Measurements from ENCODE around the gene LYPD6B.

LYPD6B gene

DNA sequence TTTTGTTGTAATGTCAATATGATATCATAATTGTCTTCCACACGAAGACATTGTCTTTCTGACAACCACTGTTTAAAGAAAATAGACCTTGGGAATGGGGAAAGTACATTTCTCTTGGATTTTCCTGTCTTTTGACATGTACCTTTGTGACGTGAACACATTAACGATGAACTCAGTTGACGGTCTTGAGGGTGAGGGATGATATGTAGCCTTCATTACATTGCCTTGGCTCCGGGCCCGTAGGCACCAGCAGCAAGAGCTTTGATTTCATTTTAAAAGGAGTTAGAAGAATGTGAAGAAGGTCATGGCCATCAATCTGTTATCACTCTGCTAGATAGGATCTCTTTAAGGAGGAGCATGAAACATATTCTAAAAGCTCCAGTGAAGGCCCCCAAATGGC is 80.9 kb downstream of the LYPD6B start:
- H3K27ac ChIP-seq, result no peak overlapping the region
- TF ChIP-seq, protein P1, sequence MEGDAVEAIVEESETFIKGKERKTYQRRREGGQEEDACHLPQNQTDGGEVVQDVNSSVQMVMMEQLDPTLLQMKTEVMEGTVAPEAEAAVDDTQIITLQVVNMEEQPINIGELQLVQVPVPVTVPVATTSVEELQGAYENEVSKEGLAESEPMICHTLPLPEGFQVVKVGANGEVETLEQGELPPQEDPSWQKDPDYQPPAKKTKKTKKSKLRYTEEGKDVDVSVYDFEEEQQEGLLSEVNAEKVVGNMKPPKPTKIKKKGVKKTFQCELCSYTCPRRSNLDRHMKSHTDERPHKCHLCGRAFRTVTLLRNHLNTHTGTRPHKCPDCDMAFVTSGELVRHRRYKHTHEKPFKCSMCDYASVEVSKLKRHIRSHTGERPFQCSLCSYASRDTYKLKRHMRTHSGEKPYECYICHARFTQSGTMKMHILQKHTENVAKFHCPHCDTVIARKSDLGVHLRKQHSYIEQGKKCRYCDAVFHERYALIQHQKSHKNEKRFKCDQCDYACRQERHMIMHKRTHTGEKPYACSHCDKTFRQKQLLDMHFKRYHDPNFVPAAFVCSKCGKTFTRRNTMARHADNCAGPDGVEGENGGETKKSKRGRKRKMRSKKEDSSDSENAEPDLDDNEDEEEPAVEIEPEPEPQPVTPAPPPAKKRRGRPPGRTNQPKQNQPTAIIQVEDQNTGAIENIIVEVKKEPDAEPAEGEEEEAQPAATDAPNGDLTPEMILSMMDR (conservative IDR thresholded peaks at IDR 0.05), result no peak
- no peak for TF ChIP-seq ZFX (IDR thresholded peaks at IDR 0.05)

DNA sequence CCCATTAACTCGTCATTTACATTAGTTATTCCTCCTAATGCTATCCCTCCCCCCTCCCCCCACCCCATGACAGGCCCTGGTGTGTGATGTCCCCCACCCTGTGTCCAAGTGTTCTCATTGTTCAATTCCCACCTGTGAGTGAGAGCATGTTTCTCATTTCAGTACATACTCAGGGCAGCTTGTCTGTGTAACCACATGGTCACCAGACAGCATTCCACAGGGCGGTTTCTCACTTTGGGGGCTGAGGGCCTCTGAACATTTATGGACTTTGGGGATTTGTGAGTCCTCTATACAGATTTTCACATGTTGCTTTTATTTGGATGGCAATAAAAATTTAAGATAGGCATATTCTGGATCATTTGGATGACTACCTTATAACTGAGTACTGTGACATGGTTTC is 84.0 kb downstream of the LYPD6B start:
- TF ChIP-seq, protein P1 (conservative IDR thresholded peaks at IDR 0.05), result no peak
- TF ChIP-seq ZFX (IDR thresholded peaks at IDR 0.05), result no peak
- no peak overlapping the region for H3K27ac ChIP-seq

DNA sequence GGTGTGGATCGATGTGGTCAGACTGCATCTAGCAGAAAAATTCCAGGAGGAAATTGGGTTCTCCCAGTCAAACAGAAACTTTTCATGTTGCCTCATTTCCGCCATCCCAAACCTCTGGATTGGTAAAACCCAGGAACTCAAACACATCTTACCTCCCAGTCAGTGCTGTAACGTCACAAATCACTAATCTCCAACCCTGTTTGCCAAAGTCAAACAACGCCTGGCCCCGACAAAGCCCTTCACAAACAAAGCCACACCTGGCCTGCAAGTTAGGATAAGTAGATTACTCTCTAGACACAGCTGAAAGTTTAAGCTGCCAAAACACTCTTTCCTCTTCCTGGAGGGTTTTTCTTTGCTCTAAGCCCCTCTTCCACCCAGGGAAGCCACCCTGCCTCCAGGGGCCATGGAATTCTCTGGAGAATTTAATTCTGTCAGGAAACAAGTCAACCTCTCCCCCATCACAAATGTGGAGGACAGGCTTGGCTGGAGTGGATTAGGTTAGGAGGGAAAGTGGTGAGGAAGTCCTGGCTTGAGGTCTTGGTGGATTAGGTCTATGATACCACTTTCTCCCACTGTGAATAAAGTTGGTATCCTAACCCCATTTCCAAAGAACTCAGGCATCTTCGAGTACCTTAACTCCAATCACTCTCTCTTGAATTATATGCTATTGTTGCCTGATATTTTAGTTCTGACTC is 86.7 kb downstream of the LYPD6B start:
- no peak overlapping the region for H3K27ac ChIP-seq
- TF ChIP-seq, protein P1 (conservative IDR thresholded peaks at IDR 0.05), result no peak
- TF ChIP-seq ZFX (IDR thresholded peaks at IDR 0.05), result no peak

DNA sequence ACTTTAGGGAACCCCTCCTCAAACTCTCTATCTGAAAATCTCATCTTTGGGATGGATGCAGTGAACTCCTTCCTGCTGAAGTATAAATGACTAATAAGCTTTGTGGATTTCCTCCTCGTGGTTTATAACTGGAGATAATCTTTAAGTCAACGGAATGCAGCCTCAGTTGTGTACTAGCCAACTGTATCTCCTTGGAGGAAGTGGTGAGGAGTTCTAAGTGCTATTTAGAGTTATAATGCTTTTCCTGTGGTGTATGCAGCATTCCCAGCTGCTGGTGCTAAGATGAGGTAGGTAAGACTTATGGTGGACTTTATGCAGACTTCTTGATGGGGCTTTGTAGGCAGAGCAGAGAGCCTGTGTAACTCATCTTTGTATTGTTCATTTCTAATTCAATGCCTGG is 90.9 kb downstream of the LYPD6B start:
- H3K27ac ChIP-seq, result no peak overlapping the region
- TF ChIP-seq ZFX (IDR thresholded peaks at IDR 0.05), result no peak
- TF ChIP-seq, protein P1 (conservative IDR thresholded peaks at IDR 0.05), result no peak

DNA sequence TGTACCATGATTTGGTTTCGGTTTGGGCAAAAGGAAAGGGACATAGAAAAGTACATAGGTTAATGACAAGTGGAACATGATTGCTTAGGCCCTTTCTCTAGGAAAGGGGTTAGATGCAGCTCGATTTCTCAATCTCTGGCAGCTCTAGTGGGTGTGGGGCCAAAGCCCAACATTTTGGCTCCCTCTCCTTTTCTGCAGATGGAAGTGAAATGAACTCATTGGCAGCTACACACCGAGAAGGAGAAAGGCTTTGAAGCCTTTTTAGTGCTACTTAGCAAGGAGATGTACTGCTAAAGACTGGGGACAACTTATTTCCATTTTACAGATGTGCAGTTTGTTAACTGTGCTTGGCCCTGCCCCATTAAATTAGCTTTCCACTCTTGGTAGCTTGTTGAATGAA is 93.8 kb downstream of the LYPD6B start:
- TF ChIP-seq, protein P1 (conservative IDR thresholded peaks at IDR 0.05), result no peak
- TF ChIP-seq ZFX (IDR thresholded peaks at IDR 0.05), result no peak

DNA sequence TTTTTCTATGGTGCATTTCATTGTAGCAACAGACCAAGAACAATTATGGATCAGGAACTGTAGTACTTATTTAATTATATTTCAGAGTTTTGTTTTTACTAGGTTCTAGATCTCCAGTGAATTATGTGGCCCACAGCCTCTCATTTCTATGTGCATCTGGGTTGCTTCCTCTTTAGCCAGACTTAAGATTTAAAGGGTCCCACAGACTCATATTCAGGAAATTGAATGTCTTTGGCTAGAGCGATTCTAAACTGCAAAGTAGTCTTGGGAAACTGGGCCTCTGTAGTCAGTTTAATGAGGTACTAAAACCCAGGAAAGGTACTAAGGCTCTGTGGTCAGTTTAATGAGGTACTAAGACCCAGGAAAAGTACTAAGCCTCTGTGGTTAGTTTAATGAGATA is 94.4 kb downstream of the LYPD6B start:
- H3K27ac ChIP-seq, result no peak overlapping the region
- TF ChIP-seq, protein P1 (conservative IDR thresholded peaks at IDR 0.05), result no peak
- TF ChIP-seq ZFX (IDR thresholded peaks at IDR 0.05), result no peak

More for the DNA sequence above, 93.8 kb downstream of the LYPD6B start:
- H3K27ac ChIP-seq, result no peak overlapping the region

DNA sequence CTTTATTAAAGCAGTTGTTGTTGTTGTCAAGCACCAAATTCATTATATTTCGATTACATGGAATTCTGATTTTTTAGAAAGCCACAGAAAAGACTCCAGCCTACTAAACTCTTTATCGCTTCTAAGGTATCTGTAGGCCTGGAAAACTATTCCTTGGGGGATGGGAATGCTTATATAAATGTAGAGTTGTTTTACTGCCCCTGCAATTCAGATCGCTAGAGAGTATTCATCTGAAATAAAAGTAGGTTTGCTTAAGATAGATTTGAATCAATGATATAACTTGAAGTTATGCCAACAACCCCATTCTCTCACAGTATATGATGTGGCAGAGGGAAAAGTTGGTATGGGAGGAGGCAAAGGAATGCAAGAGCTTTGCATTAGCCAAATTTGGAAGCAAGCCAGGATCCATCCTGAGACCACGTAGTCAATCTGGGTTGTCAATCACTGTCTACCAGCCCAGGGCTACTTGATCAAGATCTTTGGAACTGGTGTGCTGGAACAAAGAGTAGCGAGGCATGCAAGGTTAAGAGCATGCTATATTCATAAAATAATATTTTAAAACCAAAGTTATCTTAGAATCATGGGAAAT is 95.9 kb downstream of the LYPD6B start:
- no peak overlapping the region for H3K27ac ChIP-seq
- TF ChIP-seq, protein P1 (conservative IDR thresholded peaks at IDR 0.05), result no peak
- TF ChIP-seq ZFX (IDR thresholded peaks at IDR 0.05), result no peak

Data from C4-2B (cell line).